Tibial nerve (tissue), 4 donors: ENCODE data around the gene RIPK1. TPM values are rescaled to one million over a fixed set of nuclear protein-coding genes. Genes with fewer than 3 reads are reported as not detected.
A peak's percentile ranks its signal among the peaks of the same experiment; 100 is the strongest.
"Not testable (repeated sequence)": the region's sequence is repeated elsewhere in the genome, so short reads cannot be mapped to it uniquely, and the experiment has no call there.

Source experiments
- DNase-seq, 2 donors: peaks; one replicate each; pipeline ENCODE4 v3.0.0-alpha.2; 2019; ENCODE audit warnings: low spot score in 2 of 2
- H3K27ac ChIP-seq, 4 donors: fragments of 200-600 bp; sonication (generic) in 3 of 4; one replicate each; pipeline ENCODE4 v1.5.1; 2017 to 2019; ENCODE audit warnings: mild to moderate bottlenecking in 1 of 4
- H3K27me3 ChIP-seq, 2 donors: fragments of 200-600 bp; sonication (generic) in 1 of 2; one replicate each; pipeline versions ENCODE4 v1.5.1 to v1.6.0; 2017 to 2019
- H3K36me3 ChIP-seq, 3 donors: fragments of 200-600 bp; sonication (generic); one replicate each; pipeline ENCODE4 v1.5.1; 2018 to 2019
- H3K4me1 ChIP-seq, 4 donors: fragments of 200-600 bp; sonication (generic) in 3 of 4; one replicate each; pipeline ENCODE4 v1.5.1; 2017 to 2019
- H3K4me3 ChIP-seq, 4 donors: fragments of 200-600 bp; sonication (generic) in 3 of 4; one replicate each; pipeline ENCODE4 v1.5.1; 2017 to 2019; ENCODE audit warnings: mild to moderate bottlenecking in 1 of 4, moderate library complexity in 1 of 4
- H3K9me3 ChIP-seq, 4 donors: fragments of 200-600 bp; sonication (generic) in 3 of 4; one replicate each; pipeline ENCODE4 v1.5.1; 2017 to 2019
- EP300 ChIP-seq, 2 donors: sonication (generic); formaldehyde crosslinking; IDR thresholded peaks; one replicate each; pipeline ENCODE4 v1.6.1; 2017; ENCODE audit warnings: antibody characterized with exemption in 2 of 2, mild to moderate bottlenecking in 1 of 2
- POLR2A ChIP-seq, 2 donors: fragments of 450-650 bp; IDR thresholded peaks; one replicate each; pipeline ENCODE4 v1.6.1; 2017; ENCODE audit warnings: antibody characterized with exemption in 2 of 2, mild to moderate bottlenecking in 2 of 2, moderate library complexity in 2 of 2
- WGBS, 2 donors: methylation state at CpG; one replicate each; pipeline ENCODE4 v1.1.5; 2018; 5-methylcytosine and 5-hydroxymethylcytosine counted together
- total RNA-seq, 4 donors: library from RNA; depleted of rRNA; stranded (reverse); fragments of >200 nt; gene quantifications; one replicate each; pipeline ENCODE4 v1.1.0, GENCODE V29; 2016
- TF ChIP-seq, protein P1 (sequence below), 5 experiments: fragments of 200-600 bp in 3 of 5; fragments of 450-650 bp in 2 of 5; sonication (generic) in 3 of 5; IDR thresholded peaks; one replicate each; pipeline ENCODE4 v1.5.1; 2016 to 2019; ENCODE audit warnings: antibody characterized with exemption in 5 of 5, mild to moderate bottlenecking in 3 of 5, moderate library complexity in 2 of 5

The RIPK1 gene
- total RNA-seq, 4 donors from 2014 or later, result 20.1 to 22.6 (median 21.2) TPM

DNA sequence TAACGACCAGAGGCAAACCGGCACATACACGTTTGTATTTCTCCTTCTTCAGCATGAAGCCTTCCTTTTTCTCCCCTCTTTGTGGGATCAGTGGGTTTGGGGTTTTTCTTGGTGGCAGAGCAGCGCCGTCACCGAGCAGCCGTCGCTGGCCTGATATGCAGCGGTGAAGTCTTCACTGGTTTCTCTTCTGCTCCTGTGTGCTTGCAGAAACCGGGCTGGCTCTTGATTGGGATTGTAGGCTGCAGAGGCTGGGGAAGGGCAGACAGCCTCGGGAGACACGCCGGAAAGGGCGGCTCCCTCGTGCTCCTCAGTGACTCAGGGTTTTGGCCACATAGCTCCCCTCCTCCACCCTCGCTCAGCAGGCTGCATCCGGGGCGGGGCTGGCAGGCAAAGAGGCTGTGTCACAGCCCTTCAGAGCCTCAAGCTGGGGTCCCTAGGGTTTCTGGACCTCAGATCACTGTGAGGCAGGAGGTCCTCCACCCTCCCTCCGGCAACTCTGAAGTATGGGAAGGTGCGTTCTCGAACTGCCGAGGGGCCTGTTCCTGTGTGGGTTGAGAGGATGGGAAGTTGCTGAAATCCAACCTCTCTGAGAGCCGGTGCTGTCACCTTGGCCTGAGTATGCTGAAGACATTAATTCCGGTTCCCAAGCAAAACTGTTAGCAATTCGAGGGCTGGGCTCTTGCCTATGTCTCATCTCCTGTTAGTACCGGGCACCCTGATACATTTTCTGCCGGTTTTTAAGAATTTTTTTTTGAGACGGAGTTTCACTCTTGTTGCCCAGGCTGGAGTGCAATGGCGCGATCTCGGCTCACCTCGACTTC, 44.4 kb upstream of the RIPK1 start:
- Histone ChIP-seq H3K9me3 (no peaks in the 10 kb centered on the region), H3K4me1 (peaks cover 0 to 54% (median 17%) of the 10 kb centered on the region in 4 donors), H3K4me3 (peak overlapping the region; percentile 25 to 51 (median 36)), H3K27ac (peak overlapping the region; percentile 61 to 89 (median 82)), H3K36me3 (peaks cover 0 to 19% (median 2%) of the 10 kb centered on the region in 3 donors), H3K27me3 (no peaks in the 10 kb centered on the region)
- DNase-seq, result peak; percentile 88 to 93
- peak; percentile 47 to 52 for TF ChIP-seq POLR2A (IDR thresholded peaks at IDR 0.05)
- TF ChIP-seq, protein P1, sequence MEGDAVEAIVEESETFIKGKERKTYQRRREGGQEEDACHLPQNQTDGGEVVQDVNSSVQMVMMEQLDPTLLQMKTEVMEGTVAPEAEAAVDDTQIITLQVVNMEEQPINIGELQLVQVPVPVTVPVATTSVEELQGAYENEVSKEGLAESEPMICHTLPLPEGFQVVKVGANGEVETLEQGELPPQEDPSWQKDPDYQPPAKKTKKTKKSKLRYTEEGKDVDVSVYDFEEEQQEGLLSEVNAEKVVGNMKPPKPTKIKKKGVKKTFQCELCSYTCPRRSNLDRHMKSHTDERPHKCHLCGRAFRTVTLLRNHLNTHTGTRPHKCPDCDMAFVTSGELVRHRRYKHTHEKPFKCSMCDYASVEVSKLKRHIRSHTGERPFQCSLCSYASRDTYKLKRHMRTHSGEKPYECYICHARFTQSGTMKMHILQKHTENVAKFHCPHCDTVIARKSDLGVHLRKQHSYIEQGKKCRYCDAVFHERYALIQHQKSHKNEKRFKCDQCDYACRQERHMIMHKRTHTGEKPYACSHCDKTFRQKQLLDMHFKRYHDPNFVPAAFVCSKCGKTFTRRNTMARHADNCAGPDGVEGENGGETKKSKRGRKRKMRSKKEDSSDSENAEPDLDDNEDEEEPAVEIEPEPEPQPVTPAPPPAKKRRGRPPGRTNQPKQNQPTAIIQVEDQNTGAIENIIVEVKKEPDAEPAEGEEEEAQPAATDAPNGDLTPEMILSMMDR (IDR thresholded peaks at IDR 0.05), result no peak
- TF ChIP-seq EP300 (IDR thresholded peaks at IDR 0.05), result peak; percentile 33 to 90
- 30 to 40% methylated on average over 29 to 30 of the region's 32 CpGs for WGBS, 2 donors

DNA sequence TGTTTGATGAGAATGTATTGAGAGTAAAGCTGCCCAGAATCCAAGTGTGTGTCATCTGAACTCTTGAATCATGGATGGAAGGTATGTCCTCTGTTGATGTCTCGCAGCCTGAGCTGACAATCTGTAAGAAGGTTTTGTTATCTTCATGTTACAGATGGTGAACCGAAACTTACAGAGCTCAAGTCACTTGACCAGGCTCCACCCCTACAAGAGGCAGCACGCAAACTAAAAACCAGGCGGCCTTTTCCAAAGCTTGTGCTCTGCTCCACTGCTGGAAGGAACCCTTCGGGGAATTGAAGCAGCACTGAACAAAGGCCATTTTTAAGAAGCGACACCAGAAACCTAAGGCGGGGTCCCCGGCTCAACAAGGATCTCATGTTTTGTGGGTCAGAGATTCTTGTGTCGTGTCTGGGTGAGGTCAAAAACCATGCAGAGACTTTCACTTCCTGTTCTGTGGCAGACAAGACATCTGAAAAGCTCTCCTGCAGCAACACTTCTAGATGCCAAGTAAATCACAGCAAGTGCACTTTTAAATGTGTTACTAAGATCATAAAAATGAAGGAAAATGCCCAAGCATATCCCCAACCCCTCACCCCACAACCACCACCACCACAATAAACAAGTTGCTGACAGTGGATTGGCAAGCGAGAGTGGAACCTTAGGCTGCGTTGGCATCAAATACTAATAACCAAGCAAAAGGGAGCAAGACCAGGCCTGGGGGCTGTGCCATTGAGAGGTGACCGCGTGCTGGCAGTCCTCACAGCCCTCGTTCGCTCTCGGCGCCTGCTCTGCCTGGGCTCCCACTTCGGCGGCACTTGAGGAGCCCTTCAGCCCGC, 41.3 kb upstream of the RIPK1 start:
- DNase-seq, result no peak
- WGBS, 2 donors, result 64 to 71% methylated on average over 20 of the region's 20 CpGs

DNA sequence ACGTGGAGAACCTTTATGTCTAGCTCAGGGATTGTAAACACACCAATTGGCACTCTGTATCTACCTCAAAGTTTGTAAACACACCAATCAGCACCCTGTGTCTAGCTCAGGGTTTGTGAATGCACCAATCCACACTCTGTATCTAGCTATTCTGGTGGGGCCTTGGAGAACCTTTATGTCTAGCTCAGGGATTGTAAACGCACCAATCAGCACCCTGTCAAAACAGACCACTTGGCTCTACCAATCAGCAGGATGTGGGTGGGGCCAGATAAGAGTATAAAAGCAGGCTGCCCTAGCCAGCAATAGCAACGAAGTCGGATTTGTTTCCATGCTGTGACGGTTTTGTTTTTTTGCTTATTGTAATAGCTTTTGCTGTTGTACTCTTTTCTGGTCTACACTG, 40.1 kb upstream of the RIPK1 start:
- WGBS, 2 donors, result 71 to 77% methylated on average over 4 to 5 of the region's 5 CpGs
- peaks cover 0 to 42% (median 16%) of the 10 kb centered on the region in 4 donors for H3K4me1 ChIP-seq
- H3K4me3 ChIP-seq, DNase-seq, H3K27ac ChIP-seq, H3K27me3 ChIP-seq, H3K9me3 ChIP-seq, H3K36me3 ChIP-seq: not testable (repeated sequence)

More for the DNA sequence above, 41.3 kb upstream of the RIPK1 start:
- peaks cover 0 to 54% (median 17%) of the 10 kb centered on the region in 4 donors for H3K4me1 ChIP-seq
- H3K27ac ChIP-seq, result peak overlapping the region in 3 of 4 donors; percentile 43 to 89 (median 62)
- H3K4me3 ChIP-seq, result no peak overlapping the region
- H3K27me3 ChIP-seq, result no peaks in the 10 kb centered on the region
- H3K9me3 ChIP-seq, result no peaks in the 10 kb centered on the region
- TF ChIP-seq EP300 (IDR thresholded peaks at IDR 0.05) (peak in 1 of 2 donors; percentile 32), POLR2A (IDR thresholded peaks at IDR 0.05) (no peak)
- no peaks in the 10 kb centered on the region for H3K36me3 ChIP-seq

DNA sequence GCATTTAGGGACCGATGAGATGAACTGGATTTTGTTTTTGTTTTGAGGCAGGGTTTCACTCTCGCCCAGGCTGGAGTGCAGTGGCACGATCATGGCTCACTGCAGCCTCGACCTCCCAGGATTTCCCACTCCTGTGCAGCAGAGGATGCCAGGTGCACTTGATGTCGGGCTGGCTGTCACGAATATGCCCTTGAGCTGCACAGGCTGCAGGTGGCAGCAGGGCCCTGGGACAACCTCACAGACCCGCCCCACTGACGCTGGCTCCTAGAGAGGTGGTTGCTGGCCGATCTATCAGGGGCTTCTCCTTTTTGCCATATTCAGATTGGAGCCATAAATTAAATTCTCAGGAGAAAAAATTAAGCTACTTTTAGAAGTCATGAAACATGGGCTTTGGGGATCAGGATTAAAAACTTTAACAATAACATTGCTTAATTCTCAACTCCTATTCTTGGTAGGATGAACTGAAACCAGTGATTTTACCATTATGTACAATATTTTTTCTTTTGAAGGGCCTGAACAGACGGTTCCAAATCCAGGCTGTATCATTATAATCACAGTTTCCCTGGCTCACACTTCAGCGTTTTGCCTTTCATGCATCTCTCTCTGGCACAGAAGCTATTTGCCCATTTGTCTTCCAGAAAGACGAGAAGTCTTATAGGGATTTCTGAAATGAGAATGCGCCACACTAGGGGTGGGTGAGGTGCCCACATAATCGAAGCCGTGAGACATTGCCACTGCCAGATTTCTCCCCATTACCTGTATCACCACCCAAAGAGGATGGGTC, 36.2 kb upstream of the RIPK1 start:
- WGBS, 2 donors, result 72 to 73% methylated on average over 15 of the region's 15 CpGs
- no peak overlapping the region for H3K27ac ChIP-seq
- H3K9me3 ChIP-seq, result no peaks in the 10 kb centered on the region
- DNase-seq, result no peak
- H3K27me3 ChIP-seq, result no peaks in the 10 kb centered on the region
- no peaks in the 10 kb centered on the region for H3K36me3 ChIP-seq
- H3K4me3 ChIP-seq, result no peak overlapping the region
- H3K4me1 ChIP-seq, result peaks cover 0 to 5% (median 2%) of the 10 kb centered on the region in 4 donors
- TF ChIP-seq, protein P1 (IDR thresholded peaks at IDR 0.05), result no peak

DNA sequence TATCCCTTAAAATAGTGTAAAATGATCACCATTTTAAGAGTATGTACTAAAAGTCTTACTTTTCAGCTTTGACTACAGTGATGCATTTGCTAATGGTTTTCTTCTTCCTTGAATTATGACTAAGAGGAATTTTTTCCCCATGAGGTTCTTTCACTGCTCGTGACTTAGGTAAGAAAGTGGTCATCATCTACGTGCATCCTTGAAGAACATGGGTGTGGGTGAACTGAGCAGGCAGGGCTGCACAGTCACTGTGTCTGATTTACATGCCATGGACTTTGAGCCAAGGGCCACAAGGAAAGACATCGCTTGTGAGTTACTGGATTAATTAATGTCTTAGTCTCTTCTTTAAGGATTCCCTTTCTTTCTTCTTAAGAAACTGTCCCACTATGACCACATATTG, 35.3 kb upstream of the RIPK1 start:
- 88 to 96% methylated on average over 3 of the region's 3 CpGs for WGBS, 2 donors
- TF ChIP-seq EP300 (IDR thresholded peaks at IDR 0.05), result no peak
- TF ChIP-seq POLR2A (IDR thresholded peaks at IDR 0.05), result no peak
- TF ChIP-seq, protein P1 (IDR thresholded peaks at IDR 0.05), result no peak
- peaks cover 0 to under 1% (median 0%) of the 10 kb centered on the region in 4 donors for H3K4me1 ChIP-seq

More for the DNA sequence above, 35.3 kb upstream of the RIPK1 start:
- no peak for DNase-seq
- Histone ChIP-seq H3K36me3 (no peaks in the 10 kb centered on the region), H3K27ac (no peak overlapping the region), H3K4me3 (no peak overlapping the region), H3K27me3 (no peaks in the 10 kb centered on the region), H3K9me3 (no peaks in the 10 kb centered on the region)
